Activated CD8-positive, alpha-beta memory T cell treated with anti-CD3 and anti-CD28 coated beads, Interleukin-2, amount 50 U/mL, for 24 hours (primary cell): ENCODE data around the gene TOM1L2.
"Not testable (repeated sequence)": the region's sequence is repeated elsewhere in the genome, so short reads cannot be mapped to it uniquely, and the experiment has no call there.

Experiments
- DNase-seq: peaks from one replicate; pipeline ENCODE4 v3.0.0-alpha.2; 2020; ENCODE audit errors: extremely low read depth

TOM1L2 gene

DNA sequence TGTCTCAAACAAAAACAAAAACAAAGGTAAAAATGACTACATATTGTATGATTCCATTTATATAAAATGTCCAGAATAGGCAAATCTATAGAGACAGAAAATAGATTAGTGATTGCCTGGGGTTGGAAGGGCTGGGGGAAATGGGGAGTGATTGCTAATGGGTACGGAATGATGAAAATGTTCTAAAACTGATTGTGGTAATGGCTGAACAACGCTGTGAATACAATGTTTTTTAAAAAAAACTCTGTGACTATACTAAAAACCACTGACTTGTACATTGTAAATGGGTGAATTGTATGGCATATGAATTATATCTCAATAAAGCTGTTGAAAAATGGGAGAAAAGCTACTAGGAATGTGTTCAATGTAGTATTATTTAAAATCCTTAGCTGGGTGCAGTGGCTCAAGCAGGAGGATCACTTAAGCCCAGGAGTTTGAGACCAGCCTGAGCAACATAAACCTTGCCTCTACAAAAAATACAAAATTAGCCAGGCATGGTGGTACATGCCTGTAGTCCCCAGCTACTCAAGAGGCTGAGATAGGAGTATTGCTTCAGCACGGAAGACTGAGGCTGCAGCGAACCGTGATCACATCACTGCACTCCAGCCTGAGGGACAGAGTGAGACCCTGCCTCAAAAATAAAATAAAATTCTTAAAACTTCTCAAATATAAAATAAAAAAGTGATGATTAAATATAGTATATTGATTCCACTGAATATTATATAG lies 47.9 kb downstream of the TOM1L2 start:
- no peak for DNase-seq

GRCh38 chr17:17922070-17922614 lies 50.1 kb downstream of the TOM1L2 start:
- no peak for DNase-seq

DNA sequence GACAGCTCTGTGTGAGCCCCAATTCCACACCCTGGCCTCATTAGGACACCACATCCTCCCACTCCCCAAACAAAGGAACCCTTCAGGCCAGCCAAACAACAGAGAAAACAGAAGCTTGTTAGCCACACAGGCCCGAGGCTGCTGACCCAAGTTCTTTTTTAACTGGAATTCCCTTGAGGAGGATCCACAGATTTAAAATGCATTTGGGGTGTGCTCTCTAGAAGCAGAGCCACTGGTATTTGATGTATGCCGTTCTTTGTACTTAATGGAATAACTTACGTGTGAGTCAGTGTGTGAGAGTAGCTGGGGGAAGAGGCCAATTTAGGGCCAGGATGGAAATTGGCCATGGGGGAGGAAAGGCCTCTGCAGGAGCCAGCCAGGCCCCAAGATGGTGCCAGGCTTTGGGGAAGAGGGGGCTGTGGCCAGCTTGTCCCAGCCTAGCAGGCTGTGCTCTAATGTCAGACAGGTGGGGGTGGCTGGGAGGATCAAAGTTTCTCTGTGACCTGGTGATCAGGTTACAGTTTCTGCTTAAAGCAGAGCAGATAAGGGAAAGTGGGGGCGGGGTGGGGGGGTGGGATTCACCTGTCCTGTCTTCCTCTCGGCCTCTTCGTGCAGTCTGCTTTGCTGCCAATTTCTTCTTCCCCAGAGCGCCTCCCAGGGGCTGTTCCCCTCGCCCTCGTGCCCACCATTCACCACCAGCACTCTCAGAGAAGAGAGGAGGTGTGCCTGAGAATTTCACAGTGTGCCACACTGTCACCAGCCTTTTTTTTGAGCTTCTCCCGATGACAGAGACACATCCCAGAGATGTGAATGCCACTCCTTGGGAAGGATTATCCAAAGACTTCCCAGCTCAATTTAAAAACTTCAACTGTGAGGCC lies 50.8 kb downstream of the TOM1L2 start:
- DNase-seq: no peak

DNA sequence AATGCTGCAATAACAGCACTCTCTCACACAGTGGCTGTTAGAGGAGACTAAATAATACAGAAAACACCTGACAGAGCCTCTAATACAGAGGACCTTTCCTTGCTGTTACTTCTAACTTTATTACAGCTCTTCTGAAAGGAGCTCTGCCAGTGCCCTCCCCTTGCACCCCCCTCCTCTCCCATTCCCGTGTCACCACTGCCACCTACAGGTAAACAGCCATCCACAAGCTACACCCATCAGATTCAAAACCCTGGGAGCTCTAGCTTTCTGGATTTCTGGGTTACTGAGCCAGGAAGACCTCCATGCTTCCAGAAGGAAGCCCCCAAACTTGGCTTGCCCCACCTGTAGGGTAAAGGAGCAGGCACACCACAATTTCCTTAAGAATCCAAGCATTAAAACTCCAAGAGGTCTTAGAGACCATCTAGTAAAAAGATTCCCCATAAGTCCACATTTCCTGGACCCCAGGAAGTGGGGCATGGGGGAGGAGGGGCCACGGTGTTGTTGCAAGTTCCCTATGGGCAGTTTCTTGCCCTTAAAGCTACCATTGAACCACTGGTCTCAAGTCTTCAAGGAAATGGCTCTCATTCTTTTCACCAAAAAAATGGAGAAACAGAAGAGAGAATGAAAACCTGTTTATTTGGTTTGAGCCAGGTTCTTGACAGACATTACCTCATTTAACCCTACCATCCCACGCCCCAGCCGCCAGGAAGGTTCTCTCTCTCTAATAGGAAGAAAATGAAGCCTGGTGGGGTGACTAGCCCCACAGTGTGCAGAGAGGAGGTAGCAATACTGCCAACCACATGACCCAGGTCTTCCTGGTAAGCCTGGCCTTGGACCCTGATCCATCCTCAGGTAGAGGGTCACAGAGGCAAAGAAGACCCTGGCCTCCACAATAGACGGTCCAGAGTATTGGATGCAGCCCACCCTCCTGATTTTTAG lies 52.8 kb downstream of the TOM1L2 start:
- peak; percentile 8 for DNase-seq

DNA sequence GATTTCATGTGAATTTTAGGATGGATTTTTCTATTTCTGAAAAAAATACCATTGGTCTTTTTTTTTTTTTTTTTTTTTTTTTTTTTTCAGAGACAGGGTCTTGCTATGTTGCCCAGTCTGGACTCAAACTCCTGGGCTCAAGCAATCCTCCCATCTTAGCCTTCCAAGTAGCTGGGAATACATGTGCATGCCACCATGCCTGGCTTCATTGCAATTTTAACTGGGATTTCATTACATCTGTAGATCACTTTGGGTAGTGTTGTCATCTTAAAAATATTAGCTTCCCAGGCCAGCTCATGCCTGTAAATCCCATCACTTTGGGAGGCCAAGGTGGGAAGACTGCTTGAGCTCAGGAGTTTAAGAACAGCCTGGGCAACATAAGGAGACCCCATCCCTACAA lies 54.8 kb downstream of the TOM1L2 start:
- no peak for DNase-seq

- no peak for DNase-seq
Measured at GRCh38 chr17:17915183-17915582, 57.0 kb downstream of the TOM1L2 start.

DNA sequence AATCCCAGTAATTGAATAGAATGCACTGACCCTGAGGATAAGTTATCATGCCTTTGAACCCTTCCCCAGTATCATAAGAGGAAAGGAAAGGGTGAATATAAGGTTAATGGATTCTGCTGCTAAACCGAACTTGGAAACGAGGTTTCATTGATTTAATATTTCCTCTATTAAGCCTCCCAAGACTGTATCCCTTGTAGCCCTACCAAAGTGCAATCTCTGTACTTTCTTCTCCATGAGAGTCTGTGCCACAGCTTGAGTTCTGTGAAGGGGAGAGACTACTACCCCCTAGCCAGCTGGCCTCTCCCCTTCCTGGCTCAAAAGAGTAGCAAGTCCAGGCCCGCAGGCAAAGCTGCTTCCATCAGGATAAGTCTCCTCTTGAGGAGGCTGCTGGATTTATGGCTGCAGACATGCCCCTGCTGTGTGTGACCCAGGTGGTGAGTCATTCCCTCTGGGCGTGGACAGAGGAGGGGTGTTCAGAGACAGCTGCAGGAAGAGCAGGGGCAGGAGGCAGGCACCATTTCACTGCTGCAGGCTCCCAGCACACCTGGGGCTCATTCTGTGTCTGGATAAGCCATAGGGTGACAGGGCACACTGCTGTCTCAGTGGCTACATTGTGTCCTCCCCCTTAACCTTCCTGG lies 58.4 kb downstream of the TOM1L2 start:
- no peak for DNase-seq

DNA sequence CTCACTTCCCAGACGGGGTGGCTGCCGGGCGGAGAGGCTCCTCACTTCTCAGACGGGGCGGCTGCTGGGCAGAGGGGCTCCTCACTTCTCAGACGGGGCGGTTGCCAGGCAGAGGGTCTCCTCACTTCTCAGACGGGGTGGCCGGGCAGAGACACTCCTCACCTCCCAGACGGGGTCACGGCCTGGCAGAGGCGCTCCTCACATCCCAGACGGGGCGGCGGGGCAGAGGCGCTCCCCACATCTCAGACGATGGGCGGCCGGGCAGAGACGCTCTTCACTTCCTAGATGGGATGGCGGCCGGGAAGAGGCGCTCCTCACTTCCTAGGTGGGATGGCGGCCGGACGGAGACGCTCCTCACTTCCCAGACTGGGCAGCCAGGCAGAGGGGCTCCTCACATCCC lies 59.9 kb downstream of the TOM1L2 start:
- not testable (repeated sequence) for DNase-seq

DNA sequence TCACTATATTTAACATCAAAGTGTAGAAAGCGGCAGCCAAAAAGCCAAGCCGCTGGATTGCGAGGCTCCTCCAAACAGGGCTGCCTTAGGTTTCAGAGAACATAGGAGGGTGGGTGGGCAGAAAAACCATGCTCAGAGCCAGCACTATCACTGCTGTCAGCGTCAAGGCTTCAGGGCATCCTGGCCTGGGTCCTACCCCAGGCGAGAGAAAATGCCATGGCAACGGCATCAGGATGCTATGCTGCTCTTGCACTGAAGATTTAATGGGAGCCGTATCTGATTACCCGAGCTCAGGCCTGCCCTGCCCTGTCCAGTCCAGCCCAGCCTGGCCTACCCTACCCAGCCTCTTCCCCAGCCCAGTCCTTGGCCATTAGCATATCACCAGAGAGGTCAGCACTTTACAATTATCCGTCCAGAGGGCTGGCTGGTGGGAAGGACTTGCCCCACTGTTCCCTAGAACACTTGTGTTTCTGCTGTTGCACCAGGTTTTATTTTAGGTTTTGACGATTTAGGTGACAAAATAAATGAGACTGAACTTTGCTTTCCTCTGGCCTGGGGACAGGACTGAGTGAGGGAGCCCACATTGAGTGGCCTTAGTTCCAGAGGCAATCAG lies 61.1 kb downstream of the TOM1L2 start:
- no peak for DNase-seq

DNA sequence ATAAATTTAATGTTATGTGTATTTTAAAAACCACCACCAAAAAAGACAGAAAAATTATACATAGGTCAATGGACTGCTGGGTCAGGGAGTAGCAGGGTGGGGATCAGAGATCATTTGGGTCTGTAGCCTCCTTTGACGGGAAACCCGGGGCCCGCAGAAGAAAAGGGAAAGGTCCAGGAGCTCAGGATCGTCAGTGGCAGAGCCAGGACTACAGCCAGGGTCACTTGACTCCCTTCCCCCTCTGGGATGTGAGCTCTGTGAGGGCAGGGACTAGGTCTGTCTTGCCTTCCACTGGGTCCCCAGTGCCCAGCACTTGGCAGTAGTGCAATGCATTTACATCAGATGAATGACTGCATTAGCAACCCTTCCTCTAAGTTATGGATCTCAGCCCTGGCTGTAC lies 62.1 kb downstream of the TOM1L2 start:
- DNase-seq: no peak

- DNase-seq: no peak
Measured at GRCh38 chr17:17909078-17909477, 63.1 kb downstream of the TOM1L2 start.

- no peak for DNase-seq
Measured at GRCh38 chr17:17907469-17907868, 64.7 kb downstream of the TOM1L2 start.

DNA sequence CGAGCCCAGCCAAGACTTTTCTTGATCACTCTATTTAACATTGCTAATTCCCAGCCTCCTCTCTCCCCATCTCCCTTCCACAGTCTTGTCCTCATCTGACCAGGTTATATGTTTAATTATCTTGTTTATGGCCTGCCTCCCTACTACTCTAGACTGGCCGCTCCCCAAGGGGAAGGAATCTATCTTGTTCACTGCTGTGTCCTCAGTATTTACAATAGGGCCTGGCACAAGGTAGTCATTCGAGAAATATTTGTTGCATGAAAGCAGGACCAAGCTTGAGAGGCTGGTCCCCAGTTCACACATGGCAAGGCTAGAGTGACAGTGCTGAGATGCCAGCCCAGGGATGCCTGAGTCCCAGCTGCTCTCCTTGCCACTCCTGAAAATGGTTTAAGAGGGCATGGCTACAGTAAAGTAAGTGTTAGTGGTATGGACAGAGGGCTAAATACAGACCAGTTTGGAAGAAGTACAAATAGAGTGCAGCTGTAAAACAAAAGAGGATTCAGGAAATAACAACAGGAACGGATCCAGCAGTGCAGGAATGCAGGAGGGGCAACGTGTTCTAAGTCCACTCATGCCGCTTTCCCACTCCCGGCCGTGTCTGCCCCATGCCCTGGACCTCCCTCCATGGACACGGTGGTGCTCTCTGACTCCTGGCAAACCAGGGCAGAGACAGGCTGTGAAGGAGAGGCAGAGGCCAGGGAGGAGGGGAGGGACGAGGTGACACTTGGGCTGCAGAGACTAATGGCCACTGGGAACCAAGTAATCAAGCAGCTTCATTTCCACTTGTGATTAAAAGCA lies 65.6 kb downstream of the TOM1L2 start:
- DNase-seq: no peak

- DNase-seq: no peak
Measured at GRCh38 chr17:17905036-17905320, 67.2 kb downstream of the TOM1L2 start.

DNA sequence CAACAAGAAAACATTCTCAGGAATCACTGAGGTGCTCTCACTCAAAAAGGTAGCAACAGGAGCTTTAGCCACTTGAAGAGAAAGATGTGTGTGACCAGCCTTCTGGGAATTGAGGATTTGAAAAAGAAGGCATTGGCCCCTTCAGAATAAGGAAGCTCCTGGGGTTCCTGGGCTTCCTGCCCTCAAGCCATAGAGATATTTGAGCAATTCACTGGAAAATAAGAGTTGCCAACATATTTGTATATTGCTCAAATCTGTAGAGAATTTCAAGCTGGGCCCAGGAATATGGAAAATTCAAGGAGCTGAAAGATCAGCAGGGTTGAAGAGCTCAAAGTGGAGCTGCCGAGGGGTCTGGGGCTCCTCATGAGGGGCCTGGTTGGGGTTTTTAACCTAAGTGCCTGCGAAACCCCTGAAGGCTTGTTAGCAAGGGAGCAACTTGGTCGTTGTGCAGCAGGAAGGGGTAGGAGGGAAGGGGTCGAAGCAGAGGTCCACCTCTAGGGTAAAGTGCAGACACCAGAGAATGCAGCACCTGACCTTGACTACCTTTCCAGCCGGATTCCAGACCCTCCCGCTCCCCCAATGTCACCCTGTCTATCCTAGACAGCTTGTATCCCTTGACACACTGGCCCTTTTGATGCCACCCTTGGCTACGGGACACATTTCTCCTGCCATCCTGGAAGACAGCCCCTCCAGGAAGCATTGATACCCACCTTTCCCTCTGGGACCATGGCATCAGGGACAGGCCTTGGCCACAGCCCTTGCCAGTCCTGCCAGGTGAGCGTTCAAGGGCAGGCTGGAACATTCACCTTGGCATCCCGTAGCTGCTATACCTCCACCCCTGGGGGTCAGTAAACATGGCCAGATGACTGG lies 67.8 kb downstream of the TOM1L2 start:
- no peak for DNase-seq

DNA sequence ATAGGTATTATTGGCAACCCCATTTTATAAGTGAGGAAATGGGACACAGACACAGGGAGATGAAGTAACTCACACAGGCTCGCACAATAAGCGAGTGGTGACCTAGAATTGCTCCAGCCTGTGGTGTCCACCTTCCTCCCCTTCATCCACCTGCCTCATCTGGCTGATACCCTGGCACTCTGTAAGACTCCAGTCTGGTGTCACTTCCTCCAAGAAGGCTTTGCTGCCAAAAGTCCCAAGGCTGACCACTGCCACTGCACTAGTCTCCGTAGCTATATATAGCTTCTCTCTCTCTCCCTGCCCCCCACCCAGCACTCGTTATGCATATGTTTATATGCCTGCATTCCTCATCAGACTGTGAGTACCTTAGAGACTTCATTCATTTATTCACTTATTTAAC lies 69.3 kb downstream of the TOM1L2 start:
- no peak for DNase-seq

GRCh38 chr17:17902376-17902775 lies 69.8 kb downstream of the TOM1L2 start:
- DNase-seq: no peak

- DNase-seq: no peak
Measured at GRCh38 chr17:17900615-17901520, 71.3 kb downstream of the TOM1L2 start.
